ENCODE results near the gene PEX7. TPM values are rescaled to one million over a fixed set of nuclear protein-coding genes. Genes with fewer than 3 reads are reported as not detected.
A peak's percentile ranks its signal among the peaks of the same experiment; 100 is the strongest.

PEX7 gene
- total and polyA plus RNA-seq, 12 donors: 2.9 to 20.6 (median 15.5) TPM

DNA sequence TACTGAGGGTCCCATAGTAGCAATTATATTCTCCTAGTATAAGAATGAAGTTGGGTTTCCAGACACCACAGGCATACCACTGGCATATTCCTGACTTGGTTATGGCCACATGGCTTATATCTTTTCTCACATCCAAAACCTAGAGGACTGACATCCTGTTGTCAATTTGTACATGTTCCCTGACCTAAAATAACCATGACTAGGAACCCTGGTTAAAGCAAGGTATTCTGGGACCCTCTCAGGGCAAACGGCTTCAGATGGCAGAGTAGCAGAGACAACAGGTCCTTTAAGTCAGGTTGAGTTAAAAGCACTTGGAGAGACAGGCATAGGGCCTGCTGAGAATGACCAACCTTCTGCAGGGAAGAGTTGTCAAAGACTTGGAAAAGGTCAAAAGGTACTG lies 42.7 kb upstream of the PEX7 start:
- Histone ChIP-seq H3K4me1 (peaks cover 0 to 74% (median 60%) of the 10 kb centered on the region in 9 donors), H3K27ac (peak overlapping the region in 6 of 10 donors; percentile 6 to 15 (median 13)), H3K27me3 (no peaks in the 10 kb centered on the region), H3K4me3 (no peak overlapping the region), H3K36me3 (no peaks in the 10 kb centered on the region), H3K9me3 (no peaks in the 10 kb centered on the region)
- WGBS, 2 donors: 27 to 53% methylated on average over 1 of the region's 1 CpG
- peak in 2 of 8 donors; percentile 33 to 47 for ATAC-seq
- no peak for TF ChIP-seq CTCF (IDR thresholded peaks at IDR 0.05)
- intact Hi-C loops (cut with DNase I): loop anchor here in 1 of 10 donors (10.0 kb wide), 1 partner anchor 65 kb away; no protein-coding TSS in a partner anchor
- DNase-seq: no peak

GRCh38 chr6:136780972-136781371 lies 41.4 kb upstream of the PEX7 start:
- no peak for TF ChIP-seq CTCF (IDR thresholded peaks at IDR 0.05)
- no peaks in the 10 kb centered on the region for H3K36me3 ChIP-seq
- peaks cover 0 to 76% (median 63%) of the 10 kb centered on the region in 9 donors for H3K4me1 ChIP-seq
- ATAC-seq: no peak
- WGBS, 2 donors: 94 to 98% methylated on average over 3 of the region's 3 CpGs
- no peaks in the 10 kb centered on the region for H3K27me3 ChIP-seq
- no peak overlapping the region for H3K4me3 ChIP-seq
- intact Hi-C loops (cut with DNase I): loop anchor here in 1 of 10 donors (10.0 kb wide), 1 partner anchor 66 kb away; no protein-coding TSS in a partner anchor
- H3K9me3 ChIP-seq: no peaks in the 10 kb centered on the region
- peak overlapping the region in 2 of 10 donors; percentile 8 to 26 for H3K27ac ChIP-seq
- no peak for DNase-seq

- WGBS, 2 donors: 58 to 86% methylated on average over 1 of the region's 1 CpG
- ATAC-seq (no peak), DNase-seq (no peak)
- TF ChIP-seq CTCF (IDR thresholded peaks at IDR 0.05): no peak
- Histone ChIP-seq H3K36me3 (no peaks in the 10 kb centered on the region), H3K27me3 (no peaks in the 10 kb centered on the region), H3K27ac (peak overlapping the region in 3 of 10 donors; percentile 0 to 97 (median 52)), H3K4me3 (no peak overlapping the region), H3K9me3 (no peaks in the 10 kb centered on the region), H3K4me1 (peaks cover 0 to 88% (median 67%) of the 10 kb centered on the region in 9 donors)
- intact Hi-C loops (cut with DNase I): loop anchor here in 1 of 10 donors (10.0 kb wide), 1 partner anchor 67 kb away; no protein-coding TSS in a partner anchor
These were observed 40.2 kb upstream of the PEX7 start for GRCh38 chr6:136782021-136782770.

DNA sequence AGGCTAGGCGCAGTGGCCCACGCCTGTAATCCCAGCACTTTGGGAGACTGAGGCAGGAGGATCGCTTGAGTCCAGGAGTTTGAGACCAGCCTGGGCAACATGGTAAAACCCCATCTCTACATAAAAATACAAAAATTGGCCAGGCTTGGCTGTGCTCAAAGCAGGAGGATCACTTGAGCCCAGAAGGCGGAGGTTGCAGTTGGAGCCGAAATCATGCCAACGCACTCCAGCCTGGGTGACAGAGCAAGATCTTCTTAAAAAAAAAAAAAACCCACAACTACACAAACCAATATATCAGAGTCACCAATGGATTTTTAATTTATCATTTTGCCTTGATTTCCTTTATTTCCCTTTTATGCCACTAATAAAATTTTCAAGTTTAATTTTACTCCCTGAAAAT lies 39.4 kb upstream of the PEX7 start:
- Histone ChIP-seq H3K4me3 (no peak overlapping the region), H3K27ac (peak overlapping the region in 3 of 10 donors; percentile 0 to 97 (median 52)), H3K36me3 (no peaks in the 10 kb centered on the region), H3K4me1 (peaks cover 5 to 88% (median 68%) of the 10 kb centered on the region in 9 donors), H3K9me3 (no peaks in the 10 kb centered on the region), H3K27me3 (no peaks in the 10 kb centered on the region)
- DNase-seq (no peak), ATAC-seq (no peak)
- intact Hi-C loops (cut with DNase I): loop anchor here in 1 of 10 donors (10.0 kb wide), 1 partner anchor 68 kb away; no protein-coding TSS in a partner anchor
- no peak for TF ChIP-seq CTCF (IDR thresholded peaks at IDR 0.05)
- WGBS, 2 donors: 83 to 86% methylated on average over 6 of the region's 6 CpGs

Data from heart right ventricle (tissue), 16 donors.